G401 (cell line): ENCODE measurements around the gene PDE8B. TPM values are rescaled to one million over a fixed set of nuclear protein-coding genes. Genes with fewer than 3 reads are reported as not detected.

Experiments used
- DNase-seq: peaks from one replicate; pipeline ENCODE4 v3.0.0-alpha.2; 2015; ENCODE audit warnings: low spot score
- in situ Hi-C: cut with HindIII; loops from 2 replicates; pipeline ENCODE4 v1.10.0; 2016; ENCODE audit warnings: low sequenced_read_pairs, mixed read lengths
- total RNA-seq: library from RNA; depleted of rRNA; stranded (reverse); fragments of >200 nt; shearing (Covaris generic); gene quantifications from 2 replicates; pipeline ENCODE4 v1.2.3, GENCODE V29; 2014; rRNA removed

The PDE8B gene, protein sequence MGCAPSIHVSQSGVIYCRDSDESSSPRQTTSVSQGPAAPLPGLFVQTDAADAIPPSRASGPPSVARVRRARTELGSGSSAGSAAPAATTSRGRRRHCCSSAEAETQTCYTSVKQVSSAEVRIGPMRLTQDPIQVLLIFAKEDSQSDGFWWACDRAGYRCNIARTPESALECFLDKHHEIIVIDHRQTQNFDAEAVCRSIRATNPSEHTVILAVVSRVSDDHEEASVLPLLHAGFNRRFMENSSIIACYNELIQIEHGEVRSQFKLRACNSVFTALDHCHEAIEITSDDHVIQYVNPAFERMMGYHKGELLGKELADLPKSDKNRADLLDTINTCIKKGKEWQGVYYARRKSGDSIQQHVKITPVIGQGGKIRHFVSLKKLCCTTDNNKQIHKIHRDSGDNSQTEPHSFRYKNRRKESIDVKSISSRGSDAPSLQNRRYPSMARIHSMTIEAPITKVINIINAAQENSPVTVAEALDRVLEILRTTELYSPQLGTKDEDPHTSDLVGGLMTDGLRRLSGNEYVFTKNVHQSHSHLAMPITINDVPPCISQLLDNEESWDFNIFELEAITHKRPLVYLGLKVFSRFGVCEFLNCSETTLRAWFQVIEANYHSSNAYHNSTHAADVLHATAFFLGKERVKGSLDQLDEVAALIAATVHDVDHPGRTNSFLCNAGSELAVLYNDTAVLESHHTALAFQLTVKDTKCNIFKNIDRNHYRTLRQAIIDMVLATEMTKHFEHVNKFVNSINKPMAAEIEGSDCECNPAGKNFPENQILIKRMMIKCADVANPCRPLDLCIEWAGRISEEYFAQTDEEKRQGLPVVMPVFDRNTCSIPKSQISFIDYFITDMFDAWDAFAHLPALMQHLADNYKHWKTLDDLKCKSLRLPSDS
- total RNA-seq: 0.68 and 5.6 TPM in 2 replicates

GRCh38 chr5:77210091-77210963, at the start of gene PDE8B:
Gene PDE8B, plus strand, starts transcription at chr5:77210680. Its CDS starts 246 bp downstream, at chr5:77210926.
- in situ Hi-C loops: no loop called here
- DNase-seq: no peak

GRCh38 chr5:77163453-77163852, 47.0 kb upstream of the PDE8B start:
- in situ Hi-C loops: no loop called here
- DNase-seq: peak; percentile 8

DNA sequence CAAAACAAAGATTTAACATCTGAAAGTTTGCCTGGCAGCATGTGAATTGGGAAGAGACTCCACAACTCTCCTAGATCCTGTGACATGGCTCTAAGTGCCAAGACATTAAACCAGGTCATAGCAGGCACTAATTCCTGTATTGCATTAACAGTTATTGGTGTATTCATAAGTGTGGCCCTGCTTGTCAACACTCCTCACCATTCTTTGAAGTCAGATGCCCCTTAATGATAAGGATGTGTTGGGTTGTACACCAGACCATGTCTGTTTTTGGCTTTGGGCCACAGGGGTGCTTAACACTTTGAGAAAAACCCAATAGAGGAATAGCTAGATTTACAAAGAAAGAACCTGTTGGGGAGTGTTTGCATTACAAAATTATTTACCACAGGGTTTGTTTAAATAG, 43.4 kb upstream of the PDE8B start:
- in situ Hi-C loops: no loop called here
- no peak for DNase-seq

- in situ Hi-C loops: no loop called here
- no peak for DNase-seq
Observed at GRCh38 chr5:77167695-77168121, 42.8 kb upstream of the PDE8B start.

GRCh38 chr5:77168161-77168878, 42.2 kb upstream of the PDE8B start:
- in situ Hi-C loops: no loop called here
- peak; percentile 88 for DNase-seq

DNA sequence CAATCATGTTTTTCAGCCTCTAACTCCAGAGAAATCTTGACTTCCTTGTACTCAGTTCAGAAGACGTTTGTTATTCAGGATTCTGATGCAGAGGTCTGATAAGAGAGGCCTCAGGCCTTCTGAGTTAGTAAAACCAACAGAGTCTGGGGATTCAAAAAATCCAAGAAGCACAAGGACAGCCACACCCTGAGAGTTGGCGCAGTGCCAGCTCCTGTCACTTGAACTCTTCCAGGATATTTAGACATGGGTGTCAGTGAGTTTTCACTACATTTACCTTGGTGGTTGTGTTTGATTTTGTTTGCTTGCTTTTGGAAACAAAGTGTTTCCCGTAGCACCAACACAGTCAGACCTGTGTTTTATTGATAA, 41.6 kb upstream of the PDE8B start:
- in situ Hi-C loops: no loop called here
- no peak for DNase-seq

DNA sequence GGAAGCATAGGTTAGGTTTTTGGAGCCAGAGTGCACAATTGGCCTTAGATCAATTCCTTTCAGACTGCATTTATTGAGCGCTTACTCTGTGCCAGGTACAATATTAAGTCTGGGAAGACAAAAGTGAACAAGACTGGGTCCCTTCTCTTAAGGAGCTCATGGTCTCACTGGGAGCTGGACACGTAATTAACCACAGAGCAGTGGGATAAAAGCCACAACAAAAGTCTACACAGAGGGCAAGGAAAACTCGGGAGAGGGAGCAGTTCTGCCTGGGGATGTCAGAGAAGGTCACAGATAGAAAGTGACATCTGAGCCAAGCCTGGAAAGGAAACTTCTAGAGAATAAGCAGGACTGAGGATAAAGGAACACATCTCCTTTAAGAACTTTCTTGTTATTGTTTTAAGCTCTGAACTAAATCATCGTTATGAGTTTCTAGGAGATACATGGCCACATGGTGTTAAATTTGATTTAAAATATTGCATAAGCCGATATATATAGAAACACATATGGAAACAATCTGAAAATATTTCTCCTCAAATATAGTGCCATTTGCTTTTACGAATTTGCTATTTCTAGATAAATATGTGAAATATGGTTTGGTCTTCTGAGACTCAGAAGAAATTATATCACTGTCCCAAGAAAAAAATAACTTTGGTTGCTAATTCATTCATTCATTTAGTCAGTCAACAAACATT, 40.1 kb upstream of the PDE8B start:
- in situ Hi-C loops: no loop called here
- DNase-seq: no peak

- DNase-seq: no peak
- in situ Hi-C loops: no loop called here
Observed at GRCh38 chr5:77171141-77171910, 39.2 kb upstream of the PDE8B start.

DNA sequence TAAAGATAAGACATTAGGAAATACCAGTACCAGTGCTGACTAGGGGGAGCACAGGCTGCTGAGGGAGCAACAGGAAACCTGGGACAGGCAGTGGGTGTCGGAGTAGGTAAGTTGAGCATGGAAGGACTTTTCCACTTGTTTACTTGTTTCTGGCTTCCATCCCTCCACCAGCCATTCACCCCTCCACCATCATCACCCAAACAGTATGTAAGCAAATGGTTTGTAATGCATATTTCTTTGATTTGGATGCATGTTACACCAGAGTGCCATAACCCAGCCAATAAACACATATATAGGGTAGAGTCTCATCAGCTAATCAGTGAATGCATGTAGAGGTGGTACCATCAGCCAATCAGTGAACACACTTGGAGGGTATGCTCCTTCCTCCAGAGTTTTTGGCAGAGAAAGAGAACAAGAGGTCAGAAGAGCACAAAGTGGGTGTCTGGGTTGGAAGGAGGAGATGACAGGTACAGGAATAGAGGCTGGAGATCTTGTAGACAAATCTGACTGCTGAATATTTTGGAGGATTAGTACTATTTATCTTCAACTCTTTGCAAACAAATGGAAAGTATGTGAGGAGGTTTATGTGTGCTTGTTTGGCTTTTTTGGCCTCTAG, 37.7 kb upstream of the PDE8B start:
- in situ Hi-C loops: no loop called here
- DNase-seq: no peak

- DNase-seq: no peak
- in situ Hi-C loops: no loop called here
Observed at GRCh38 chr5:77174526-77174925, 36.0 kb upstream of the PDE8B start.

- in situ Hi-C loops: no loop called here
Observed at GRCh38 chr5:77175231-77175630, 35.2 kb upstream of the PDE8B start.

GRCh38 chr5:77176429-77176828, 34.1 kb upstream of the PDE8B start:
- in situ Hi-C loops: no loop called here
- no peak for DNase-seq

More at GRCh38 chr5:77175231-77175630, 35.2 kb upstream of the PDE8B start:
- DNase-seq: no peak

DNA sequence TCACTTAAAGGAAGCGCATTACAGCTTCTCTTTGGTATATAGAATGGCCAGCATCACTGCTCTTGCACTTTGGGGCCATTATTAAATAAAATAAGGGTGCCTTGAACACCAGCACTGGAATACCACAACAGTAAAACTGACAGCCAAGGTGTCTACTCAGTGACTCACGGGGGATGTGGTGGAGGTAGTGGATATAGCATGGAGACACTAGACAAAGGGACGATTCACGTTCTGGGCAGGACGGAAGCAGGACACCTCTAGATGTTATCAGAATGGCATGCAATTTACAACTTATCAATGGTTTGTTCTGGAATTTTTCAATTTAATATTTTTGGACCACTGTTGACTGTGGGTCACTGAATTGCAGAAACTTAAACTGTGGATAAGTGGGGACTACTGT, 32.9 kb upstream of the PDE8B start:
- in situ Hi-C loops: no loop called here
- no peak for DNase-seq

- in situ Hi-C loops: no loop called here
- peak; percentile 8 for DNase-seq
Observed at GRCh38 chr5:77180167-77181081, 30.1 kb upstream of the PDE8B start.

DNA sequence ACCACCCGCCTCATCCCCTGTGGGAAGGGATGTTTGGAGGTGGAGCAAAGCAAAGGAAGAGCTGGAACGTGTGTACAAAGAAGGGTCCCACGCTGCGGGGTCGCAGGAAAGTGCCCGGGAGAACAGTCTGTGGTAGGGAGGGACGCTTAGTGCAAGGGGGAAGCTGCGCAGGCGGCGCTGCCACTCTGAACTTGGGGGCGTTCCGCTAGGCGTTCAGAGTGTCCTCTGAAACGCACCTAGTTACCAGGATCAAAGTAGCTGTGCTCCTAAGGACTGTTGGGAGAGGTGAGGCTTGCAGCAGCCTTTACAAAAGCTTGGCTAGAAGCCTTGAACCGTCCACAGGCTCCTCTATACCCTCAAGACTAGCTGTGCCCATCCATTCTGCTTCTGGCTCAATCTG, 29.3 kb upstream of the PDE8B start:
- in situ Hi-C loops: no loop called here
- no peak for DNase-seq
